Brain microvascular endothelial cell (primary cell): ENCODE data around the gene KIRREL3.

Experiments used
- DNase-seq: peaks from one replicate; pipeline ENCODE4 v3.0.0-alpha.2; 2020
- H3K27ac ChIP-seq: fragments of 250-450 bp; sonication (Bioruptor Pico); 2 replicates; pipeline ENCODE4 v1.5.1; 2020; ENCODE audit warnings: mild to moderate bottlenecking, moderate library complexity
- H3K27me3 ChIP-seq: fragments of 250-450 bp; sonication (Bioruptor Pico); replicated peaks from 2 replicates; pipeline ENCODE4 v1.5.1; 2020; ENCODE audit warnings: mild to moderate bottlenecking
- H3K36me3 ChIP-seq: fragments of 250-450 bp; sonication (Bioruptor Pico); replicated peaks from 2 replicates; pipeline ENCODE4 v1.5.1; 2020; ENCODE audit warnings: mild to moderate bottlenecking
- H3K4me3 ChIP-seq: 2 replicates; pipeline ENCODE4 v1.5.1; 2011; ENCODE audit warnings: low read depth, mild to moderate bottlenecking, control low read depth, low read length, moderate library complexity
- CTCF ChIP-seq: IDR thresholded peaks from 2 replicates; pipeline ENCODE4 v1.5.1; 2011; ENCODE audit warnings: low read depth, mild to moderate bottlenecking, moderate library complexity, low read length, control low read depth, inconsistent platforms; ENCODE audit errors: missing control alignments
- in situ Hi-C: cut with HindIII; loops from 2 replicates; pipeline ENCODE4 v1.10.0; 2017; ENCODE audit warnings: low sequenced_read_pairs, low pct_ligation_motif_present

The KIRREL3 gene

DNA sequence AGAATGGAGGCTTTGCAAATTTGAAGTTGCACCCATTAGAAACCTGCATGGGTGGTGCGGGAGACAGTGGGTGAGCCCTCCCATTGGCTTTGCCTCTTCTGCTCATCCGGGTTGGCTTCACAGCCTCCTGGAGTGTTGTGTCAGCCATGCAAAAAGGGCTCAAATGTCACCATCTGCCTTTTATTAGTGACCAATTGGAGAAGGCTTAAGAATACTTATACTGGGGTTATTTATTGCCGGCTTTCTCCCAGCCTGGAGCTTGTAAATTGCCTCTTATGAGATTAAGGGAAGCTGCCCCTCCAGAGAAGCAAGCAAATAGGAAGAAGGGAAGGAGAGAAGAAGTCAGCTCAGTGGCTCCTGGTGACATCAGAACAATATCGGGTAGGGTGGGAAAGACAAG lies 462.5 kb downstream of the KIRREL3 start:
- TF ChIP-seq CTCF = no peak
- no peak overlapping the region for H3K27ac ChIP-seq
- no peak for DNase-seq
- in situ Hi-C loops = no loop called here
- H3K27me3 ChIP-seq = no peaks in the 10 kb centered on the region
- no peaks in the 10 kb centered on the region for H3K36me3 ChIP-seq
- H3K4me3 ChIP-seq = no peak overlapping the region

- no peak overlapping the region for H3K27ac ChIP-seq
- H3K4me3 ChIP-seq = no peak overlapping the region
- H3K36me3 ChIP-seq = no peaks in the 10 kb centered on the region
- H3K27me3 ChIP-seq = no peaks in the 10 kb centered on the region
- in situ Hi-C loops = no loop called here
- no peak for DNase-seq
- TF ChIP-seq CTCF = no peak
These were observed 463.1 kb downstream of the KIRREL3 start for GRCh38 chr11:126537492-126537891.

GRCh38 chr11:126534141-126534805 lies 466.3 kb downstream of the KIRREL3 start:
- in situ Hi-C loops = no loop called here
- Histone ChIP-seq H3K27me3 (no peaks in the 10 kb centered on the region), H3K36me3 (no peaks in the 10 kb centered on the region), H3K4me3 (no peak overlapping the region), H3K27ac (no peak overlapping the region)
- DNase-seq = no peak
- TF ChIP-seq CTCF = no peak

GRCh38 chr11:126533560-126533959 lies 467.0 kb downstream of the KIRREL3 start:
- Histone ChIP-seq H3K27me3 (no peaks in the 10 kb centered on the region), H3K27ac (no peak overlapping the region), H3K36me3 (no peaks in the 10 kb centered on the region), H3K4me3 (no peak overlapping the region)
- no peak for DNase-seq
- in situ Hi-C loops = no loop called here
- no peak for TF ChIP-seq CTCF

DNA sequence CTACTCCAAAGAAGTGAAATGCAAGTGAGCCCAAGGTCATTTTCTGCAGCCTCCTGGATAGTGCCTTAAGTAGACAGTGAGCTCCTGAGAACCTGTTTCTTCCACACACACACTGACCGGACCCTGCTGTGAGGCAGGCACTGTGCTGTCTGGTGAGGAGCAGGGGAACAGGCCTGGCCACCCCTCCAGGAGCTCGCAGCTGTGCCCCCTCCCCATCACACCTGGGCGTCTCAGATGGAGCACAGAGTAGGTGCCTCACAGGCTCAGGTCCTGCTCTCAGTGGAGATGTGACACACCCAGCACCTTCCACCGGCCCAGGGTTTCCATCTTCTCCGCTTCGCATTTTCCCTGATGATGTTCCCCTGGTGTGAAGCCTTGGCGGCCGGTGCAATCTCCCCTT lies 470.2 kb downstream of the KIRREL3 start:
- Histone ChIP-seq H3K27me3 (no peaks in the 10 kb centered on the region), H3K36me3 (no peaks in the 10 kb centered on the region), H3K4me3 (no peak overlapping the region), H3K27ac (no peak overlapping the region)
- in situ Hi-C loops = no loop called here
- no peak for TF ChIP-seq CTCF
- DNase-seq = no peak

DNA sequence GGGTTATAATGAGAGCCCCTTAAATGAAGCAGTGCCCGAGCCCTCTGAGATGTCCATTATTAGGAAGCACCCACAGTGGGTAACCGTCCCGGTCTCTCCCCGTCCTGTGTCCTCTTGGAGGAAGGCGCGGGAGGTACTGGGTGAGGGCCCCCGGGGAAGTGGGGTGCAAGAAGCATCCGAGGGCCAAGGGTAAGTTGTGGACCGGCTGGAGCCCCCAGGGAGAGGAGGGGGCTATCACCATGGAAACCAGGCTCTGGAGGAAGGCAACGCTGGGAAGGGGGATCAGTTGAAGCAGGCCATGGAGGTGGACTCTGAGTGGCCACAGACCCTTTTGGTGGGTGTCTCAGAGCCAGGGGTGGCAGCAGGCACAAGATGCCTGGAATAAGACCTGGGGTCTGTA lies 471.5 kb downstream of the KIRREL3 start:
- no peaks in the 10 kb centered on the region for H3K27me3 ChIP-seq
- H3K36me3 ChIP-seq = no peaks in the 10 kb centered on the region
- in situ Hi-C loops = no loop called here
- no peak overlapping the region for H3K27ac ChIP-seq
- no peak for TF ChIP-seq CTCF
- H3K4me3 ChIP-seq = no peak overlapping the region
- no peak for DNase-seq
